Measurements from ENCODE around the gene RPN2. TPM values are rescaled to one million over a fixed set of nuclear protein-coding genes. Genes with fewer than 3 reads are reported as not detected.

RPN2 gene
- total RNA-seq, 3 donors from 2014 or later = 106 to 193 (median 127) TPM

- Histone ChIP-seq H3K4me3 (no peak overlapping the region), H3K9me3 (no peaks in the 10 kb centered on the region), H3K36me3 (ENCODE audit: low read depth) (no peaks in the 10 kb centered on the region), H3K4me1 (ENCODE audit: low read depth) (no peaks in the 10 kb centered on the region)
- no peak for ATAC-seq
- TF ChIP-seq CTCF (IDR thresholded peaks at IDR 0.05) = no peak
- intact Hi-C loops (cut with DNase I, micrococcal nuclease) = no loop called here
- DNase-seq = no peak
These were observed 68.4 kb downstream of the RPN2 start for GRCh38 chr20:37247547-37247946.

GRCh38 chr20:37249304-37249703 lies 70.2 kb downstream of the RPN2 start:
- Histone ChIP-seq H3K4me3 (no peak overlapping the region), H3K36me3 (ENCODE audit: low read depth) (no peaks in the 10 kb centered on the region), H3K9me3 (no peaks in the 10 kb centered on the region), H3K4me1 (ENCODE audit: low read depth) (no peaks in the 10 kb centered on the region)
- intact Hi-C loops (cut with DNase I, micrococcal nuclease) = no loop called here
- no peak for TF ChIP-seq CTCF (IDR thresholded peaks at IDR 0.05)
- DNase-seq (no peak), ATAC-seq (no peak)

GRCh38 chr20:37251825-37252477 lies 72.8 kb downstream of the RPN2 start:
- DNase-seq = no peak
- Histone ChIP-seq H3K4me3 (no peak overlapping the region), H3K9me3 (no peaks in the 10 kb centered on the region), H3K36me3 (ENCODE audit: low read depth) (no peaks in the 10 kb centered on the region), H3K4me1 (ENCODE audit: low read depth) (no peaks in the 10 kb centered on the region)
- intact Hi-C loops (cut with DNase I, micrococcal nuclease) = no loop called here
- ATAC-seq = no peak
- no peak for TF ChIP-seq CTCF (IDR thresholded peaks at IDR 0.05)

GRCh38 chr20:37253087-37253486 lies 74.0 kb downstream of the RPN2 start:
- DNase-seq (no peak), ATAC-seq (no peak)
- intact Hi-C loops (cut with DNase I, micrococcal nuclease) = no loop called here
- Histone ChIP-seq H3K9me3 (no peaks in the 10 kb centered on the region), H3K4me1 (ENCODE audit: low read depth) (no peaks in the 10 kb centered on the region), H3K4me3 (no peak overlapping the region), H3K36me3 (ENCODE audit: low read depth) (no peaks in the 10 kb centered on the region)
- no peak for TF ChIP-seq CTCF (IDR thresholded peaks at IDR 0.05)

- no peaks in the 10 kb centered on the region for H3K4me1 ChIP-seq (ENCODE audit: low read depth)
- no peak for ATAC-seq
- H3K4me3 ChIP-seq = no peak overlapping the region
- no peak for DNase-seq
- H3K9me3 ChIP-seq = no peaks in the 10 kb centered on the region
- TF ChIP-seq CTCF (IDR thresholded peaks at IDR 0.05) = no peak
- intact Hi-C loops (cut with DNase I, micrococcal nuclease) = no loop called here
- H3K36me3 ChIP-seq (ENCODE audit: low read depth) = no peaks in the 10 kb centered on the region
These were observed 75.2 kb downstream of the RPN2 start for GRCh38 chr20:37254114-37254878.

All from mucosa of descending colon (tissue), 3 donors.